SK-N-SH treated with all-trans-retinoic acid at 6 μM for 48 hours (cell line): ENCODE results near the gene ASB6.
A peak's percentile ranks its signal among the peaks of the same experiment; 100 is the strongest.

Experiments
- ATAC-seq: fragments of 200-7000 bp; cut with Tn5 transposase; 3 replicates; pipeline ENCODE4 v1.9.1; 2020; ENCODE audit warnings: mild to moderate bottlenecking, moderate library complexity
- ARNTL ChIP-seq: fragments of 450-650 bp; formaldehyde crosslinking; IDR thresholded peaks from 2 replicates; pipeline ENCODE4 v1.5.0; 2020; ENCODE audit warnings: low read depth, mild to moderate bottlenecking, moderate library complexity, borderline replicate concordance
- BACH2 ChIP-seq: fragments of 250-450 bp; sonication (Bioruptor Pico); IDR thresholded peaks from 2 replicates; pipeline ENCODE4 v1.9.0; 2021; ENCODE audit warnings: mild to moderate bottlenecking, borderline replicate concordance
- CSDC2 ChIP-seq: fragments of 250-450 bp; sonication (Bioruptor Pico); IDR thresholded peaks from 2 replicates; pipeline ENCODE4 v1.5.0; 2020; ENCODE audit warnings: mild to moderate bottlenecking, moderate library complexity
- ESRRG ChIP-seq: fragments of 250-450 bp; sonication (Bioruptor Pico); IDR thresholded peaks from 2 replicates; pipeline ENCODE4 v1.6.1; 2021; ENCODE audit warnings: mild to moderate bottlenecking
- GLIS3 ChIP-seq: fragments of 250-450 bp; sonication (Bioruptor Pico); IDR thresholded peaks from 2 replicates; pipeline ENCODE4 v1.5.0; 2020; ENCODE audit warnings: mild to moderate bottlenecking, moderate library complexity
- ISL1 ChIP-seq: fragments of 250-450 bp; sonication (Bioruptor Pico); IDR thresholded peaks from 2 replicates; pipeline ENCODE4 v2.1.2; 2022; ENCODE audit warnings: mild to moderate bottlenecking, moderate library complexity
- OSR1 ChIP-seq: fragments of 250-450 bp; sonication (Bioruptor Pico); IDR thresholded peaks from 2 replicates; pipeline ENCODE4 v1.8.0; 2022; ENCODE audit warnings: moderate library complexity, mild to moderate bottlenecking, inconsistent platforms
- PPARA ChIP-seq: fragments of 250-450 bp; sonication (Bioruptor Pico); IDR thresholded peaks from 2 replicates; pipeline ENCODE4 v1.5.0; 2020; ENCODE audit warnings: mild to moderate bottlenecking, borderline replicate concordance
- RARB ChIP-seq: fragments of 250-450 bp; sonication (Bioruptor Pico); IDR thresholded peaks from 2 replicates; pipeline ENCODE4 v1.8.0; 2021; ENCODE audit warnings: mild to moderate bottlenecking, moderate library complexity
- SNAI2 ChIP-seq: fragments of 250-450 bp; sonication (Bioruptor Pico); IDR thresholded peaks from 2 replicates; pipeline ENCODE4 v1.5.0; 2020; ENCODE audit warnings: mild to moderate bottlenecking, moderate library complexity
- TOX ChIP-seq: fragments of 250-450 bp; sonication (Bioruptor Pico); IDR thresholded peaks from 2 replicates; pipeline ENCODE4 v1.8.0; 2021; ENCODE audit warnings: mild to moderate bottlenecking, moderate library complexity, borderline replicate concordance
- ZC3H10 ChIP-seq: fragments of 250-450 bp; sonication (Bioruptor Pico); IDR thresholded peaks from 2 replicates; pipeline ENCODE4 v1.5.1; 2021; ENCODE audit warnings: mild to moderate bottlenecking, moderate library complexity
- ZFP3 ChIP-seq: fragments of 250-450 bp; sonication (Bioruptor Pico); IDR thresholded peaks from 2 replicates; pipeline ENCODE4 v1.5.0; 2020; ENCODE audit warnings: mild to moderate bottlenecking, moderate library complexity
- ZFP30 ChIP-seq: fragments of 450-650 bp; formaldehyde crosslinking; IDR thresholded peaks from 2 replicates; pipeline ENCODE4 v1.5.0; 2022; ENCODE audit warnings: mild to moderate bottlenecking, moderate library complexity
- ZNF565 ChIP-seq: fragments of 450-650 bp; formaldehyde crosslinking; conservative IDR thresholded peaks from 2 replicates; pipeline ENCODE4 v1.5.0; 2020; ENCODE audit warnings: low read depth, mild to moderate bottlenecking, moderate library complexity
- ZNF70 ChIP-seq: fragments of 450-650 bp; formaldehyde crosslinking; IDR thresholded peaks from 2 replicates; pipeline ENCODE4 v1.5.0; 2020; ENCODE audit warnings: mild to moderate bottlenecking, moderate library complexity
- ZNF8 ChIP-seq: fragments of 450-650 bp; formaldehyde crosslinking; IDR thresholded peaks from 2 replicates; pipeline ENCODE4 v1.5.0; 2020; ENCODE audit warnings: mild to moderate bottlenecking, moderate library complexity
- TF ChIP-seq, protein P1 (sequence below): fragments of 250-450 bp; sonication (Bioruptor Pico); IDR thresholded peaks from 2 replicates; pipeline ENCODE4 v1.5.1; 2020; ENCODE audit warnings: low read depth, mild to moderate bottlenecking, moderate library complexity
- TF ChIP-seq, protein P2 (sequence below): fragments of 250-450 bp; sonication (Bioruptor Pico); IDR thresholded peaks from 2 replicates; pipeline ENCODE4 v1.8.0; 2020; ENCODE audit warnings: mild to moderate bottlenecking, moderate library complexity, borderline replicate concordance
- TF ChIP-seq, protein P3 (sequence below): fragments of 250-450 bp; sonication (Bioruptor Pico); IDR thresholded peaks from 2 replicates; pipeline ENCODE4 v1.5.0; 2020; ENCODE audit warnings: mild to moderate bottlenecking, moderate library complexity
- TF ChIP-seq, protein P4 (sequence below): fragments of 250-450 bp; sonication (Bioruptor Pico); IDR thresholded peaks from 2 replicates; pipeline ENCODE4 v1.5.1; 2021; ENCODE audit warnings: mild to moderate bottlenecking, moderate library complexity

ASB6 gene

DNA sequence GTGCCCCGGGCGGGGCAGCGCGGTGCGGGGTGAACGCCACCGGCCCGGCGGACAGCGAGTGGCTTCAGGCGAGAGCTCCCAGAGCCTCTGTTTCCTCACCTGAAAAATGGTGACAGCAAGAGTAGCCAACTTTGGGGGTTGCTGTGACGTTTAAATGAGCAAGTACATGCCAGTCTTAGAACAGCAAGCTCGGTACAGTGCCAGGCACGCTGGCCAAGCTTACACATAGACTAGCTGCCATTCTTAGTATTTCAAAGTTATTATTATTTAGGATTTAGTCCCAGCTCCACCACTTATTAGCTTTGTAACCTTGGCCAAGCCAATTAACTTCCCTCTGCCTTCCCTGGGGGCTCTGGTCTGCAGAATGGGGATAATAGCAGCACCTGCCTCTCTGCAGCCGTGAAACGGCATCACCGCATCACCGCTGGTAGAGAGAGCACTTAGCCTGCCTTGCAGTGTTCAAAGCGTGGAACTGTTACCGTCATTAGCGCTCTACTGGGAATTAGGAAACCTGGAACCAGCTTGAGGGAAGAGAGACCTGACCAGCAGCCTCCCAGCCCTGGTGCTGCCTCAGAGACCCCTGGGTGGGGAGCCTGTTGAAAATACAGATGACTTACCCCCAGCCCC lies 21.2 kb downstream of the ASB6 start, which contains the start of gene C9orf50:
C9orf50 (minus strand) TSS at position 433 of the 627 bp plus-strand sequence. CDS start 527 bp downstream, outside the sequence.
- no peak for TF ChIP-seq ISL1 (CRISPR knock-in tag)
- TF ChIP-seq ZFP30 (CRISPR knock-in tag): no peak
- no peak for TF ChIP-seq ZFP3
- no peak for TF ChIP-seq TOX (CRISPR knock-in tag)
- no peak for TF ChIP-seq RARB (CRISPR knock-in tag)
- TF ChIP-seq PPARA (CRISPR knock-in tag): no peak
- TF ChIP-seq, protein P1, sequence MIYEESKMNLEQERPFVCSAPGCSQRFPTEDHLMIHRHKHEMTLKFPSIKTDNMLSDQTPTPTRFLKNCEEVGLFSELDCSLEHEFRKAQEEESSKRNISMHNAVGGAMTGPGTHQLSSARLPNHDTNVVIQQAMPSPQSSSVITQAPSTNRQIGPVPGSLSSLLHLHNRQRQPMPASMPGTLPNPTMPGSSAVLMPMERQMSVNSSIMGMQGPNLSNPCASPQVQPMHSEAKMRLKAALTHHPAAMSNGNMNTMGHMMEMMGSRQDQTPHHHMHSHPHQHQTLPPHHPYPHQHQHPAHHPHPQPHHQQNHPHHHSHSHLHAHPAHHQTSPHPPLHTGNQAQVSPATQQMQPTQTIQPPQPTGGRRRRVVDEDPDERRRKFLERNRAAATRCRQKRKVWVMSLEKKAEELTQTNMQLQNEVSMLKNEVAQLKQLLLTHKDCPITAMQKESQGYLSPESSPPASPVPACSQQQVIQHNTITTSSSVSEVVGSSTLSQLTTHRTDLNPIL: no peak
- no peak for TF ChIP-seq GLIS3 (CRISPR knock-in tag)
- TF ChIP-seq ZC3H10 (CRISPR knock-in tag): no peak
- TF ChIP-seq CSDC2 (CRISPR knock-in tag): no peak
- TF ChIP-seq, protein P2, sequence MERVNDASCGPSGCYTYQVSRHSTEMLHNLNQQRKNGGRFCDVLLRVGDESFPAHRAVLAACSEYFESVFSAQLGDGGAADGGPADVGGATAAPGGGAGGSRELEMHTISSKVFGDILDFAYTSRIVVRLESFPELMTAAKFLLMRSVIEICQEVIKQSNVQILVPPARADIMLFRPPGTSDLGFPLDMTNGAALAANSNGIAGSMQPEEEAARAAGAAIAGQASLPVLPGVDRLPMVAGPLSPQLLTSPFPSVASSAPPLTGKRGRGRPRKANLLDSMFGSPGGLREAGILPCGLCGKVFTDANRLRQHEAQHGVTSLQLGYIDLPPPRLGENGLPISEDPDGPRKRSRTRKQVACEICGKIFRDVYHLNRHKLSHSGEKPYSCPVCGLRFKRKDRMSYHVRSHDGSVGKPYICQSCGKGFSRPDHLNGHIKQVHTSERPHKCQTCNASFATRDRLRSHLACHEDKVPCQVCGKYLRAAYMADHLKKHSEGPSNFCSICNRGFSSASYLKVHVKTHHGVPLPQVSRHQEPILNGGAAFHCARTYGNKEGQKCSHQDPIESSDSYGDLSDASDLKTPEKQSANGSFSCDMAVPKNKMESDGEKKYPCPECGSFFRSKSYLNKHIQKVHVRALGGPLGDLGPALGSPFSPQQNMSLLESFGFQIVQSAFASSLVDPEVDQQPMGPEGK (CRISPR knock-in tag): no peak
- TF ChIP-seq BACH2: no peak
- no peak for TF ChIP-seq OSR1 (CRISPR knock-in tag)
- TF ChIP-seq ARNTL (CRISPR knock-in tag): no peak
- no peak for ATAC-seq

DNA sequence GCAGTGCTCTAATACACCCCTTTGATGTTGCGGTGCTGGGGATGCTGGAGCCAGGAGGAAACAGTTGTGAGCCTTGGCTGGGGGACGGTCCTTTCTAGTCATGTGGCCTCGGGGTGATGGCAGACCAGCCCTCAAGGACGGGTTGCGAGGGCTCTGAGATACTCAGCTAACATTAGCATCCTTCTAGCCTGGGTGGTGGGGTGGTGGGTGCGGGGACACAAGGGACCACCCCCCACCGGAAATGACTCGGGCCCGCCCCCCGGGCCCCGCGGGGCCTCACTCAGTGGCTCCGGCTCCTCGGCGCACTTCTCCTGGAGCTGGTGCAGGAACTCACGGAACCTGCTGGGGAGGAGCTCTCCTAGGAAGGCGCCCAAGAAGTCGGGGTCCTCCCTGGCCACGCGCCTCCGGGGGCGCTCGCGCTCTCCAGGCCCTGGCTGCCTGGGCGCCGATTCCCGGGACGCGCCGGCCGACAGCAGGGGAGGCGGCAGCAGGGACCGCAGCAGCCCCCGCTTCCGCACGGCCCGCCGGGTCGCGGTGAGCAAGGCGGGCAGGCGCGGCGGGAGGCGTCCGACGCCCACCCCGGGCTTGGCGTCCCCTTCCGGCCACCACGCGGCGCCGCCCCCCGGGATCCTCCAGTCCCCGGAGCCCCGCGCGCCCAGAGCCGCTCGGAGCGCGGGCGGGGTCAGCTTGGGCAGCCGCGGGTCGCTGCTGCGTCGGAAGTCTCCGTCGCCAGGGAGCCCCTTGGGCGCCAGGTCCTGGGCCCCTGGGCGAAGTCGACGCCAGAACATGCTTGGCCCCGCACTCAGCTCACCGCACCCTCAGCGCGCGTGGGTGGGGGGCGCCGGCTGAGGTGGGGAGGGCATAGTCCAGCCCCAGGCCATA lies 21.9 kb downstream of the ASB6 start:
- TF ChIP-seq OSR1 (CRISPR knock-in tag) (no peak), TOX (CRISPR knock-in tag) (no peak), ZFP3 (no peak), ZNF70 (CRISPR knock-in tag) (no peak), ZNF565 (no peak), PPARA (CRISPR knock-in tag) (no peak), ZC3H10 (CRISPR knock-in tag) (no peak), SNAI2 (CRISPR knock-in tag) (no peak), GLIS3 (CRISPR knock-in tag) (no peak), ESRRG (no peak)
- TF ChIP-seq, protein P3, sequence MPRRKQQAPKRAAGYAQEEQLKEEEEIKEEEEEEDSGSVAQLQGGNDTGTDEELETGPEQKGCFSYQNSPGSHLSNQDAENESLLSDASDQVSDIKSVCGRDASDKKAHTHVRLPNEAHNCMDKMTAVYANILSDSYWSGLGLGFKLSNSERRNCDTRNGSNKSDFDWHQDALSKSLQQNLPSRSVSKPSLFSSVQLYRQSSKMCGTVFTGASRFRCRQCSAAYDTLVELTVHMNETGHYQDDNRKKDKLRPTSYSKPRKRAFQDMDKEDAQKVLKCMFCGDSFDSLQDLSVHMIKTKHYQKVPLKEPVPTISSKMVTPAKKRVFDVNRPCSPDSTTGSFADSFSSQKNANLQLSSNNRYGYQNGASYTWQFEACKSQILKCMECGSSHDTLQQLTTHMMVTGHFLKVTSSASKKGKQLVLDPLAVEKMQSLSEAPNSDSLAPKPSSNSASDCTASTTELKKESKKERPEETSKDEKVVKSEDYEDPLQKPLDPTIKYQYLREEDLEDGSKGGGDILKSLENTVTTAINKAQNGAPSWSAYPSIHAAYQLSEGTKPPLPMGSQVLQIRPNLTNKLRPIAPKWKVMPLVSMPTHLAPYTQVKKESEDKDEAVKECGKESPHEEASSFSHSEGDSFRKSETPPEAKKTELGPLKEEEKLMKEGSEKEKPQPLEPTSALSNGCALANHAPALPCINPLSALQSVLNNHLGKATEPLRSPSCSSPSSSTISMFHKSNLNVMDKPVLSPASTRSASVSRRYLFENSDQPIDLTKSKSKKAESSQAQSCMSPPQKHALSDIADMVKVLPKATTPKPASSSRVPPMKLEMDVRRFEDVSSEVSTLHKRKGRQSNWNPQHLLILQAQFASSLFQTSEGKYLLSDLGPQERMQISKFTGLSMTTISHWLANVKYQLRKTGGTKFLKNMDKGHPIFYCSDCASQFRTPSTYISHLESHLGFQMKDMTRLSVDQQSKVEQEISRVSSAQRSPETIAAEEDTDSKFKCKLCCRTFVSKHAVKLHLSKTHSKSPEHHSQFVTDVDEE: no peak
- TF ChIP-seq, protein P4, sequence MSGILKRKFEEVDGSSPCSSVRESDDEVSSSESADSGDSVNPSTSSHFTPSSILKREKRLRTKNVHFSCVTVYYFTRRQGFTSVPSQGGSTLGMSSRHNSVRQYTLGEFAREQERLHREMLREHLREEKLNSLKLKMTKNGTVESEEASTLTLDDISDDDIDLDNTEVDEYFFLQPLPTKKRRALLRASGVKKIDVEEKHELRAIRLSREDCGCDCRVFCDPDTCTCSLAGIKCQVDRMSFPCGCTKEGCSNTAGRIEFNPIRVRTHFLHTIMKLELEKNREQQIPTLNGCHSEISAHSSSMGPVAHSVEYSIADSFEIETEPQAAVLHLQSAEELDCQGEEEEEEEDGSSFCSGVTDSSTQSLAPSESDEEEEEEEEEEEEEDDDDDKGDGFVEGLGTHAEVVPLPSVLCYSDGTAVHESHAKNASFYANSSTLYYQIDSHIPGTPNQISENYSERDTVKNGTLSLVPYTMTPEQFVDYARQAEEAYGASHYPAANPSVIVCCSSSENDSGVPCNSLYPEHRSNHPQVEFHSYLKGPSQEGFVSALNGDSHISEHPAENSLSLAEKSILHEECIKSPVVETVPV: no peak
- ATAC-seq: peak; percentile 54

DNA sequence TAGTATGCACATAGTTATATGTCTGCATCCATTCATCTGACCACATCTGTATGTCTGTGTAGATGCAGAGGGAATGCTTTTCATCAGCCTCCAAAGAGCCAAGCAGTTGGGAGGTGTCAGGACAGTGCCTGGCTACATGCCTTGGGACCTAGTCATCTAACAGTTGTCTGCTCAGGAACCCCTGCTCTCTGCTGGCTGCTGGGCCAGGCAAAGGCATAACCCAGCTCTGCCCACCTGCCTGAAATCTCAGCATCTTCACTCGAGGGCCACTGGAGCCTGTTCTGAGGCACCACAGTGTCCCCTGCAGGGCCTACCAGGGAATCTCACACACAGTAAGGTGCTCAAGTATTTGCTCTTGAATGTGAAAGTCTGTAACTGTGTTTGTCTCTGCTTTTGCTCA lies 24.8 kb downstream of the ASB6 start:
- ATAC-seq: peak; percentile 84
- TF ChIP-seq ZNF8 (CRISPR knock-in tag): no peak
- TF ChIP-seq ZFP30 (CRISPR knock-in tag): no peak
- TF ChIP-seq BACH2: no peak
- TF ChIP-seq, protein P2 (CRISPR knock-in tag): no peak
